GM19468 (cell line): Measurements from ENCODE around the gene GALE.
"Not testable (repeated sequence)": the region's sequence is repeated elsewhere in the genome, so short reads cannot be mapped to it uniquely, and the experiment has no call there.

Experiments used
- ATAC-seq: cut with Tn5 transposase; IDR thresholded peaks from one replicate; pipeline ENCODE4 v1.9.1; 2021; ENCODE audit warnings: mild to moderate bottlenecking, moderate library complexity, moderate number of reproducible peaks; ENCODE audit not compliant: unreplicated experiment; ENCODE audit errors: extremely low read depth

The GALE gene

DNA sequence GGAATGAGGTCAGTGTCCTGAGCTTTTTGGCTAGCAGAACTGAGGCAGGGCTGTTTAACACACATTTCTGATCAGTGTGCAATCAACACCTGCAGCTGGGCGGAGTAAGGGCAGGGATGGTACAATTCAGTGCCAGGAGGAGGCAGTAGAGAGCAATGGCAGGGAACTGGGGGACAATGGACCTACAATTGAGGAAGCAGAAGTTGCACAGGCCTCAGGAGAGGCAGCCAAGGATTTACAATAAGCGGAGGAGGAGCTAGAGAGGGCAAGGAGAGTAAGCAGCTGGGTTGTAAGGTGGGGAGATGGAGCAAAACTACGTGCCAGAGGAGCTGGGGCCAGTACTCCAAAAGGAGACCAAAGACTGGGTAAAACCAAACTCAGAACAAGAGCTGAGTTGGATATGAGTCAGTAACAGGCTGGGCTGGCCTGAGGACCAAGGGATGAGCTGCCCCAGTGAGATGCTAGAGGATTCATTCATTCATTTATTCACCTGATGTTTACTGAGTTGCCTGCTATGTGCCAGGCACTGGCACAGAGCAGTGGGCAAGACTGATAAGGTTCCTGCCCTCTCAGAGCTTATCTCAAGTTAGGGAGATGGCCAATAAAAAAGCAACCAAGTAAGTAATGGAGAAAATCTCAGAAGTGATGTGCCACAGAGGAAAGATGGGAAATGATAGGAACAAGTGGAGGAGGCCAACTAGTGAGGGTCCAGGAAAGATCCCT is 10.4 kb upstream of the GALE start:
- ATAC-seq = no peak

DNA sequence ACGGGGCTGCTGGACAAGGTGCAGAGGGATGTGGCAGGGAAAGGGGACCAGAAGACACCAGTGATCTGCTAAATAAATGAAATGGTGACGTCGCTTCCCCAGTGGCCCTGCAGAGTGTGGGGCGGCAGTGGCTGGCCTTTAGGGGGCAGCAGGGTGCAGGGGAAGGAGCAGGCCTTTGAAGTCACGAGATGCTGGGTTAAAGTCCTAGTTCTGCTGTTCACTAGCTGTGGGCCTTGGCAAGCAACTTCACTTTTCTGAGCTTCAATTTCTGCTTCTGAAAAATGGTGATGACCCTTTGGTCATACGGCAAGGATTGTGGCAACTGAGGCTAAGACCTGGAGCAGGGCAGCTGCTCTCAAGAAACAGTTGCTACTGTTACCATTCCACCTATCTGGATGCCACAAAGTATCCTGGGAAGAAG is 9.2 kb upstream of the GALE start:
- peak; percentile 49 for ATAC-seq

DNA sequence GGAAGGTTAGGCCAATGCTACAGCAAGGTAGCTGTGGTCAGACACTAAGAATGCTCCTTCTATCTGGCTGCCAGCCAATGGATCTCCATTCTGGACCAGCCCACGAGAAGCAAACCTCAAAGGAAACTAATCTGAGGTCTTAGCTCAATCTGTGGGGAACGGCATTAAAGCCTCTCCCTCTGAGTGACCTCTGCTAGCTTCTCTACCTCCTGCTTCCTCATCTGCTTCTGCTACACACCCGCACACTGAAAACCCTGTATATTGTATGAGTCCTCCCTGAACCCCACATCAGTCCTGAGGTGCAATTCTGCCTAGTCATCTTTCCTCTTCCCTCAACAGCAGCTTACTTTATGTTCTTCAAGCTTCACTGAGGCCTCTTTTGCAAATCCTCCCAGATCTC is 6.9 kb upstream of the GALE start:
- ATAC-seq = no peak

DNA sequence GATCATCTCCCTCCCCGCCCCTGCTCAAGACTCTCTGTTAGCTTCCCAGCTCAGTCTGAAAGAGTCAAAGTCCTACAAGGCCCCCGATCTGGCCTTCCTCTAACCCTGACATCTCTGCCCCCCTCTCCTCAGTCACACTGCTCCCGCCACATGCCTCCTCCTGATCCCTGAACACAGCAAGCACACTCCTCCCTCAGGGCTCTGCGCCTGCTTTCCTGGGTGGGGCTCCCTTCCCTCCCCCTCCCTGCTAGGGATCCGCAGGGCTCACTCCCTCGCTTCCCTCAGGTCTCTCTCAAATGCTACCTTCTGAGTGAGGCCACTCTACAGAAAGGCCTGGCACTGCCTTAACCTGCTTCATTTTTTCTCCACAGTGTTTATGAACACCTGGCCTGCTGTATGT is 5.7 kb upstream of the GALE start:
- ATAC-seq = no peak

DNA sequence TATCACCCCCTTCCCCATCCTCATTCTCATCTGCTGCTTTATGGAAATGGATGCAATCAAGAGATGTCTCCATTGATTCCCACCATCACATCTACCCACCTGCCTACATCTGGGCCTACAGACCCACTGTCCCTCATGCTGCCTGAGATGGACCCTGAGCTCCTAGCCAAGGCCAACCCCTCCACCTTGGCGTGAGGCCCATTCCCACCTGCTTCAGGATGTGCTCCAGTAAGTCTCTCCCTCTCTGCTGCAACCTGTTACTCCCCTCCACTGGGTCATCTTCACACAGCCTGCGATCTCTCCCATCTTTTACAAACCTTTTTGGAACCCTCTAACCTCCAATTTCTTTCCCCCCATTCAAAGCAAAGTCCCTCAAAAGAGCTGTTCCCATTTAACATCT is 4.5 kb upstream of the GALE start:
- ATAC-seq = no peak

DNA sequence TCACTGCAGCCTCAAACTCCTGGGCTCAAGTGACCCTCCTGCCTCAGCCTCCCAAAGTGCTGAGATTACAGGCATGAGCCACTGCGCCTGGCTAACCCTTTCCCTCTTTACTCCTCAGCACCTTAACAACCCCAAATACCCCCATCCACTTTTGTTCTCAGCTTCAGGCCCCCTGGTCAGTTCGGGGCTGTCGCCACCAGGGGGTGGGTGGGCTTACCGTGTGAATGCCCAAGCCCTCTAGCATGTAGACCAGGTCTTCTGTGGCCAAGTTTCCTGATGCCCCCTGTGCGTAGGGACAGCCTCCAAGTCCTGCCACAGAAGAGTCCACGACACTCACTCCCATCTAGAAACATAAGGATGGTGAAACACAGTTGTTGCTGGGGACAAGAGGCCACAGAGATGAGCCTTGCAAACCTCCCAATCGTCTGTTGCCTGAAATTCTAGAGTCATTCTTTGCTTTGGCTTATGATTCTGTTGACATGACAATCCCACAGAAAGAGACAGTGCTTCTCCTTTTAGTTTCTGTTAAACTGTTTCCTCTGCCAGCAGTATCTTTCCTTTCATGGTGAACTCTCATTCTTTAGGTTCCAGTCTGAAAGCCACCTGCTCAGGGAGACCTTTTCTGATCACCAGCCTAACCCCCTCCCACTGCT is 3.8 kb upstream of the GALE start:
- ATAC-seq = no peak

DNA sequence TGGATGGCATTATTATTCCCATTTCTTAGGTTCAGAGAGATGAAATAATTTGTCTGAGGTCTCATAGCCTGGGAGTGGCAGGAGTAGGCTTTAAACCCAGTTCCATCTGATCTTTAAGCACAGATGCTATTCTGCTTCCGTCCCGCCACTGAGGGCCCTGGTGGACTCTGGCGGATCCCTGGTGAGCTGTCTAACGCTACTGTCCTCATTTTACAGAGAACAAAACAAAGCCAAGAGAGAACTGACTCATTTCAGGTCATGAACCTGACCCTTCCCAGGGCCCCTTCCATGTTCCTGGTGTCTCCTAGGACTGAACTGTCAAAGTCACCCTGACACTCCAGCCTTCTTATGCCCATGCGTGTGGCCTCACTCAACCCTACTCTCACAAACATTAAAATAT is 3.1 kb upstream of the GALE start:
- ATAC-seq = no peak

DNA sequence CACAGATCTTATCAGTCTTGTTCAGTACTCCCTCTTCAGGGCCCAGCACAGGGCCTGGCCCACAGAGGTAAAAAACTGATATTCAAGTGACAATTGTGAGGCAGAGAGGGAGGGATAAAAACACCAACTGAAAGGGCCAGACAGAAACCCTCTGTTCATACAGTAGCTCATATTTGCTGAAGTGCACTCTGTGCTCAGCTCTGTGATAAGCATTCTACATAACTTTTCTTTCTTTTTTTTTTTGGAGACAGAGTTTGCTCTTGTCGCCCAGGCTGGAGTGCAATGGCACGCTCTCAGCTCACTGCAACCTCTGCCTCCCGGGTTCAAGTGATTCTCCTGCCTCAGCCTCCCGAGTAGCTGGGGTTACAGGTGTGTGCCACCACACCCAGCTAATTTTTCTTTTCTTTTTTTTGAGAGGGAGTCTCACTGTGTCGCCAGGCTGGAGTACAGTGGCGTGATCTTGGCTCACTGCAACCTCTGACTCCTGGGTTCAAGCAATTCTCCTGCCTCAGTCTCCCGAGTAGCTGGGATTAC is 2.3 kb upstream of the GALE start:
- ATAC-seq = not testable (repeated sequence)

DNA sequence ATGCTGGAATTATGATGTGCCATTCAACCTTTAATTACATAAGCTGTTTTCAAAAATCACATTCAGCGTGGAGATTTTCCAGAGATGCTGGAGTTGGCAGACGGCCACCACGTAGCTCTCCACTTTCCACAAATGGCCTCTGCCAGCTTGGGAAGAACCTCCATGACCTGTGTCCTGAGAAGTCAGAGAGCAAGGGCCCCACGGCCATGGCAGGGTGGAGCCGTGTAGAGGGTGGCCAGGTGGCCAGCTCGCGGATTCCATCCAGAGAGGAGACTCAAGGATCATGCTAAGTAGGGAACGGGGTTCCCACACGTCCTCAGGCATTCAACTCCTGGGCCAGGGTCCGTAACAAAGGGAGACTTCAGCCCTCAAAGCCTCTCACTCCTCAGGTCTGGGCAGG is 1.3 kb upstream of the GALE start:
- no peak for ATAC-seq

DNA sequence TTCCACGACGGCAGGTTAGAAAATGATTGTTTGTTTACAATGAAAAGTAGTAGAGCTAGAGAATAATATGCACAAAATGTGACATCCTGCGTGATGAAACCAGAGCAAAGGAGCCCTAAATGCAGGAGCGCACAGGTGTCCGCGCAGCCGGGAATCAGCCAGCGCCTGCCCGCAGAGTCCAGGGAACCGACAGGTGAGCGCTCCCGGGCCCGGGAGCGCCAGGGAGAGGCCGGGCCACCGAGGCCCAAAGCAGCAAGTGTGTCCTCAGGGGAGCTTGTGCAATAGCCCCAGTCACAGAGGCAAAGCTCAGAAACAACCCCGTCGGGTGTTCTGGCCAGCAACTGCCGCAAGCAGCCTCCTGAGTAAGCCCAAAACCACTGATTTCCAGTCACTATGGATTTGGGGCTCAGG is 789 bp upstream of the GALE start:
- no peak for ATAC-seq

DNA sequence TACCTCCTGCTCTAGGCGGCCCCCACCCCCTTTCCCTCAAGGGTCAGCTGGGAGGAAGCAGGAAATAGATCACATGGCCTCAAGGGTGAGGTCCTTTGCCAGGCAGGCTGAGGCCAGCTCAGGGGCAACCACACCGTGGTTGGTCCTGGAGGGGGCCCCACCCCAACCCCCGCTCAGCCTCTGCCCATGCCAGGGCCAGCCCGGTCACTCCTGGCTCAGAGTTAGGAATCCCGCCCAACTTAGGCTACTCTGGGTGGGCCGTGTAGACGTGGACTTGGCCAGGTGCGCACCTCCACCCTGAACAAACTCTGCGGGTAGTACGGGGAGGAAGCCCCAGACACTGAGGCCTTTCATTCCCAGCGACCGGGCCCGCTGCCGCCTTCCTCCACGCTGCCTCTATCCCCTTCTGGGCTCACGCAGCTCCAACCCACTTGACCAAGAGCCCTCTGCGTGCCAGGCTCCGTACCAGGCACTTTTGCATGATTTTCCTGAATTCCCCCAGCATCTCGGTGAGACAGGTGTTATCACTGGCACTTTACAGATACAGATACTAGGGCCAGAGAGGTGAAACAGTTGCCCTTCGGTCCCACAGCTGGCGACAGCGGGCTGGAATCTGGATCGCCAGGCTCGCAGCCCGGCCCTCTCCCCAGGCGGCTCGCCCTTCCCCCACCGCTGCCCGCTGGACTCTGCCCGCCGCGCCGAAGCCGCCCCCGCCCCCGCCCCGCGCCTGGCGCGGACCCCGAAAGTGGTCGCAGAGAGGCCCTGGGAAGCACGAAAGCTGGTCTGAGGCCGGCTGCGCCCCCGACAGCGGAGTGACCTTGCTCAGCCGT is 769 bp downstream of the GALE start:
- no peak for ATAC-seq

DNA sequence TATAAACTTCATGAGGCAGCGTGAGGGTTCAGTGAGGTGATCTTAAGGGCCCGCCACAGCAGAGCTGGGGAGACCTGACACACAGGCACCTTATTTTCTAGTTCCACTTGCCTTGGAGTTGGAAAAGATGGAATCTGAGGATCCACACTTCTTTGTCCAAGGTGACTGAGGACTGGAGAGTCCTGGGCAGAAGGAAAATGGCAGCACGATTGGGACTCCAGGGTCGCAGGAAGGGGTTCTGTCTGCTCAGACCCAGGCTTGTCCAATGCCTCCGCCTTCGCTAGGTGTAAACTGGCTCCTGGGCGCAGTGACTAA is 1.3 kb downstream of the GALE start:
- ATAC-seq = no peak

DNA sequence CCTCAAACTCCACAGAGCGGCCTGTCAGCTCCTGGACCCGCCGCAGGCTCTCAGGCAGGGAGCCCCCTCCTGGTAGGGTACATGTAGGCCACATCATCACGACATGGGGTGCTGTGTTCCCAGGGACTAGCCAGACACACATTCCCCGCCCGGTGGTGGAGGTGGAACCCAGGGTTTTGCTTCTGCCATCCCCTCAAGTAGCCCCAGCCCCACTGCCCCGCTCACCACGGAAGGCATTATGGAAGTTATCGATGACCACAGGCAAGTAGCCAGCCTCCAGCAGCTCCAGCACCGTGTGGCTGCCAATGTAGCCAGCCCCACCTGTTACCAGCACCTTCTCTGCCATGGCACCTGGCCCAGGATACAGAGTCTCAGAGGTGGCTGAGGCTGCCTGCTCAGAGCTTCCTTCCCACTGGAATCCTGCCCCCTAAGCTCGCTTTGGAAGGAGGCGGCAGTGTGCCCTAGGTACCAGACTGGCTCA is 1.9 kb downstream of the GALE start:
- ATAC-seq = no peak

DNA sequence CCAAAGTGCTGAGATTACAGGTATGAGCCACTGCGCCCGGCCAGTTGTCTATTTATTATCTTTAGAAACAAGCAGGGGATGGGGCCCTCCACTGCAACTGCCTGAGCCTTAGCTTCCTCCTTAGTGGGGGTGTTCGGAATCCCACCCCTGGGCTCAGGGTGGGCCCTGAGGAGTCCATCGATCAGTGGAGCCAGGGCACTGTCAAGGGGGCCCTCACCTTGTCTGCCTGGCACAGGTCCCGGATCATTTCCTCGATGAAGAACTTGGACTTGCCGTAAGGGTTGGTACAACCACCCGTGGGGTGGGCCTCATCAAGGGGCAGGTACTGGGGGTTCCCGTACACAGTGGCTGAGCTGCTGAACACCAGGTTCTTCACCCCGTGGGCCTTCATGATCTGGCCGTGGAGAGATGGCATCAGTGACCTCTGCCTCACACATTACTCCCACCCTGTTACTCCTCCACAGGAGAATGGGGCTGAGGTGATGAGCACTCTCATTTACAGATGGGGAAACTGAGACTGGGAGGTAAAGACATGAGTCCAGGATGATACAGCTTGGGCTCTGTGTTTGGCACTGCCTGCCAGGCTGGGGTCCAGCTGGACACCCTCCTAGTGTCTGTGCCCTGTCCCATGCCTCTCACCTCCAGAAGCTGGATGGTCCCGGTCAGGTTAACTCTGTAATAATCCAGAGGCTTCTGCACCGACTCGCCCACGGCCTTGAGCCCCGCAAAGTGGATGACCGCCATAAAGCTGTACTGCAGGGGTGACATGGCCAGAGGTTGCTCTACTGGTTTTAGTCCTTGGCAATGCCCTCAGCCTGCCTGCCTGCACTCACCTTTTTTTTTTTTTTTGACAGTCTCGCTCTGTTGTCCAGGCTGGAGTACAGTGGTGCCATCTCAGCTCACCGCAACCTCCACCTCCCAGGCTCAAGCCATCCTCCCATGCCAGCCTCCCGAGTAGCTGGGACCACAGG is 2.8 kb downstream of the GALE start:
- ATAC-seq = no peak

DNA sequence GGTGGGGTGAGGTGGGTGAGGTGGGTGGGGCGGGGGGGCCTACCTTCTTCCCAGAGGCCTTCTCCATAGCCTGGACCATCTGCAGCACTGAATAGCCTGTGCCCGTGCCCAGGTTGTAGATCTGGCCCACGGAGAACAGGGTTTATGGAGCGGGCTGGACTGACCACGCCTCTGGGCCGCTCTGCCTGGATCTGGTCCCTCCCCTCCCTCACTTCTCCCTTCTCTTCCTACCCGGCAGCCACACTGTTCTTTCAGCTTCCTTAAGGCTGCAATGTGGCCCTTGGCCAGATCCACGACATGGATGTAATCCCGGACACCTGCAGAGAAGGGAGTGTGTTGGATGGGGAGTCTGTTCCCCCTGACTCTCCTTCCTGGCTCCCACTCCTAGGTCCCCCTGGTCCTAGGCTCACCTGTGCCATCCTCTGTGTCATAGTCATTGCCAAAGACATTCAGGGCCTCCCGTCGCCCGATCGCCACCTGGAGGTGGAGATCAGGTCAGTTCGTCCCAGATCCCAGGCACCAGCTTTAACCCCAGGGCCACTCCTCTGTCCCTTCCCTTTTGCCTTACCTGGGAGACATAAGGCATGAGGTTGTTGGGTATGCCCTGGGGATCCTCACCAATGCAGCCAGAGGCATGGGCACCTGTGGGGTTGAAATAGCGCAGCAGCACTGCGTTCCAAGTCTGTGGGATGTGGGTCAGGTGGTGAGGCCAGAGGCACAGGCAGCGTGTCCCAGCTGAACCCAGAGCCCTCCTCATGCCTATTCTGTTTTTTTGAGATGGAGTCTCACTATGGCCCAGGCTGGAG is 3.9 kb downstream of the GALE start:
- no peak for ATAC-seq

DNA sequence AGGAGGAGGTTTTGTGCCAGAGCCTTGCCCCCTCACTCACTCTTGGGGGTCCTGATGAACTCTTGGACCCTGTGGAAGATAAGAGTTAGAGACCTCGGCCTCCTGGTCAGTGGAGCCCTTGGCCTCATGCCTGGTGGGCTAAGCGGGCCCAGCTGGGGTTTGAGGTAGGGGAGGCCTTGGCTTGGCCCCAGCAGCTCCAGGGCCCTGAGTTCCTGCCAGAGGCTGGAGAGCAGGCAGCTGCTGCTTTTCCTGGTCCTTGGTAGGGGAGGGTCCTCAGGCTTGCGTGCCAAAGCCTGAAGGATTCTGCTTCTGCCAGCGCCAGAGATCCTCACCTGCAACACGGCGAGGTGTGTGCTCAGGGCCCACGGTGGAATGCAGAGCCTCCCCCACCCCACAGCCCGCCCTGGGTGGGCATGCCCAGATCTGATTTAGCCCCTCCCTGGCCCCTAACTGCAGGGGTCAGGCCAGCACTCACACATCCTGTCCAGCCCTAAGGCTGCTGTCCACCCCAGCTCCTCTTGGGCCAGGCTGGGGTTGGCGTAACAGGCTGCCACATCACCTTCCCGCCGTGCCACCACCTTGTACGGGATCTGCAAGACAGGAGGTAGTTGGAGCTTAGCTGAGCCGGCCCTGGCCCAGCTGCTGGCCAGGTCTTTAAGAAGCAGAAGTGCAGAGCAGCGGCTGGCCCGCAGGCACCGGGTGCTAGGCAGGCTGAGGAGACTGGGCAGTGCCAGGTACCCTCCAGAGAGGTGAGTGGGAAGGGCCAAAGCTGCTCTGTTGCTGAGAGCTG is 4.7 kb downstream of the GALE start:
- no peak for ATAC-seq

DNA sequence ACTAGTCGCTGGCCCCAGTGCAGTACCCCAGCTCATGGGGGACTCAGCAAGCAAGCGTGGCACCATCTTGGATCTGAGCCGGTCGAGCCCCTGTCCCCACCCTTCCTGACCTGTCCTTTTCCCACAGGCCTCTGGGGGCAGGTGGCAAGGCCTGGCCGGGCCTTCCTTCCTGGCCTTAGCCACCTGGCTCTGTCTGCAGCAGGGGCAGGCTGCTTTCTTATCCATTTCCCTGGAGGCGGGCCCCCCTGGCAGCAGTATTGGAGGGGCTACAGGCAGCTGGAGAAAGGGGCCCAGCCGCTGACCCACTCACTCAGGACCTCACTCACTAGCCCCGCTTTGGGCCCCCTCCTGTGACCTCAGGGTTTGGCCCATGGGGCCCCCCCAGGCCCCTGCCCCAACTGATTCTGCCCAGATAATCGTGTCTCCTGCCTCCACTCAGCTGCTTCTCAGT is 5.8 kb downstream of the GALE start:
- not testable (repeated sequence) for ATAC-seq
